ENCODE measurements around the gene TWSG1.
"Not testable (repeated sequence)": the region's sequence is repeated elsewhere in the genome, so short reads cannot be mapped to it uniquely, and the experiment has no call there.

GRCh38 chr18:9402358-9403007 lies 67.9 kb downstream of the TWSG1 start:
- TF ChIP-seq ZNF367 (CRISPR knock-in tag; IDR thresholded peaks at IDR 0.05; ENCODE audit: borderline replicate concordance); U2AF1 (optimal IDR thresholded peaks at IDR 0.05; ENCODE audit: low read depth, low read length); ZGPAT (CRISPR knock-in tag; IDR thresholded peaks at IDR 0.05); MAZ (IDR thresholded peaks at IDR 0.05; ENCODE audit: borderline replicate concordance, low read depth, low read length); MAZ (CRISPR knock-in tag; IDR thresholded peaks at IDR 0.05; ENCODE audit: low read depth); SP1 (IDR thresholded peaks at IDR 0.05); SP1 (CRISPR knock-in tag; IDR thresholded peaks at IDR 0.05); ZNF619 (CRISPR knock-in tag; IDR thresholded peaks at IDR 0.05): not testable (repeated sequence)

All from HepG2 (cell line).